Measurements from ENCODE around the gene C20orf96.

DNA sequence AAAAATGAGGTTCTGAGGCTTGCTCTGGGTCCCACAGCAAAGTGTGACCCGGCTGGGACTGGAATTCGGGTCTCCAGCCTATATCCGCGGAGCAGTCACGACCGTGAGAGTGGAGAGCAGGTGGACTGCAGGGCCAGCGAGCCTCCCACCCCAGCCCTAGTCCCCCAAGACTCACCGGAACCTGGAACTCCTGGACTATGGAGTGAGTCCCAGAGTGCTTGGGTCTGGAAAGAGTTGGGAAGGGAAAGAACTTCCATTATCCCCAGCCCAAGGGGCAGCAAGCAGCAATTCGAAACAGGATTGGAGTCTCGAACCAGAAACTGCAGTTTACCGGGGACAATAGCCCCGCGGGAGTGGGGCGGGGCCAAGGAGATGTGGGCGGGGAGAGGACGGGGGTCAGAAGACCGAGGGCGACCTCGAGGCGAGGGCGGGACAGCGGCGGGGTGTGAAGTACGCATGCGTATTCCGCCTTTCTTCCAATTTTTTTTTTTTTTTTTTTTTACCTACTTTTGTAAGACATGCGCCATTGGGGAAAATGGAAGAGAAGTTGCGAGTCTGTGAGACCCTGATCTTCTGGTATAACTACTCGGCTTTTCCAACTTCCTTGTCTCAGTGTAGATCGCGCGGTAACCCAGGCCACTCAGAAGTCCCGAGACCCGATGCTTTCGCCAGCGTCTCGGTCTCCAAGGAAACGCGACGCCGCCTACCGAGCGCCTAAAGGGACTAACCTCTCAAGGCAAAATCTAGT, at the start of gene C20orf96:
- no peak for TF ChIP-seq POLR2A (IDR thresholded peaks at IDR 0.05)
- TF ChIP-seq, protein P1, sequence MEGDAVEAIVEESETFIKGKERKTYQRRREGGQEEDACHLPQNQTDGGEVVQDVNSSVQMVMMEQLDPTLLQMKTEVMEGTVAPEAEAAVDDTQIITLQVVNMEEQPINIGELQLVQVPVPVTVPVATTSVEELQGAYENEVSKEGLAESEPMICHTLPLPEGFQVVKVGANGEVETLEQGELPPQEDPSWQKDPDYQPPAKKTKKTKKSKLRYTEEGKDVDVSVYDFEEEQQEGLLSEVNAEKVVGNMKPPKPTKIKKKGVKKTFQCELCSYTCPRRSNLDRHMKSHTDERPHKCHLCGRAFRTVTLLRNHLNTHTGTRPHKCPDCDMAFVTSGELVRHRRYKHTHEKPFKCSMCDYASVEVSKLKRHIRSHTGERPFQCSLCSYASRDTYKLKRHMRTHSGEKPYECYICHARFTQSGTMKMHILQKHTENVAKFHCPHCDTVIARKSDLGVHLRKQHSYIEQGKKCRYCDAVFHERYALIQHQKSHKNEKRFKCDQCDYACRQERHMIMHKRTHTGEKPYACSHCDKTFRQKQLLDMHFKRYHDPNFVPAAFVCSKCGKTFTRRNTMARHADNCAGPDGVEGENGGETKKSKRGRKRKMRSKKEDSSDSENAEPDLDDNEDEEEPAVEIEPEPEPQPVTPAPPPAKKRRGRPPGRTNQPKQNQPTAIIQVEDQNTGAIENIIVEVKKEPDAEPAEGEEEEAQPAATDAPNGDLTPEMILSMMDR (IDR thresholded peaks at IDR 0.05), result peak in 2 of 3 donors; percentile 41 to 51

Data from breast epithelium (tissue), 3 donors.